NCI-H2107 treated with DMSO at 0.1 percent for 48 hours (cell line): ENCODE results near the gene PPP2R1B.
"Not testable (repeated sequence)": the region's sequence is repeated elsewhere in the genome, so short reads cannot be mapped to it uniquely, and the experiment has no call there.

Experiments used
- DNase-seq: peaks from one replicate; lab custom pipeline; 2025; ENCODE audit not compliant: unreplicated experiment; lab: John Stamatoyannopoulos, UW

Gene PPP2R1B

GRCh38 chr11:111727431-111727830 is 38.8 kb downstream of the PPP2R1B start:
- no peak for DNase-seq

- no peak for DNase-seq
Measured at GRCh38 chr11:111726301-111726713, 39.9 kb downstream of the PPP2R1B start.

- no peak for DNase-seq
Measured at GRCh38 chr11:111725621-111726020, 40.6 kb downstream of the PPP2R1B start.

GRCh38 chr11:111724615-111725129 is 41.5 kb downstream of the PPP2R1B start:
- no peak for DNase-seq

GRCh38 chr11:111723595-111723994 is 42.6 kb downstream of the PPP2R1B start:
- no peak for DNase-seq

GRCh38 chr11:111722501-111722900 is 43.7 kb downstream of the PPP2R1B start:
- no peak for DNase-seq

GRCh38 chr11:111720801-111721494 is 45.2 kb downstream of the PPP2R1B start:
- no peak for DNase-seq

- DNase-seq: no peak
Measured at GRCh38 chr11:111719379-111719778, 46.8 kb downstream of the PPP2R1B start.

GRCh38 chr11:111718859-111719258 is 47.3 kb downstream of the PPP2R1B start:
- DNase-seq: no peak

GRCh38 chr11:111718436-111718835 is 47.8 kb downstream of the PPP2R1B start:
- DNase-seq: peak; percentile 24

- DNase-seq: not testable (repeated sequence)
Measured at GRCh38 chr11:111717660-111718059, 48.5 kb downstream of the PPP2R1B start.

- DNase-seq: no peak
Measured at GRCh38 chr11:111715142-111715816, 50.9 kb downstream of the PPP2R1B start.

GRCh38 chr11:111714522-111714921 is 51.7 kb downstream of the PPP2R1B start:
- DNase-seq: no peak

GRCh38 chr11:111707691-111708067 is 58.5 kb downstream of the PPP2R1B start:
- DNase-seq: no peak

- no peak for DNase-seq
Measured at GRCh38 chr11:111707039-111707690, 59.0 kb downstream of the PPP2R1B start.

GRCh38 chr11:111703576-111703975 is 62.6 kb downstream of the PPP2R1B start:
- DNase-seq: no peak

GRCh38 chr11:111702623-111703022 is 63.6 kb downstream of the PPP2R1B start:
- no peak for DNase-seq

GRCh38 chr11:111700162-111700561 is 66.0 kb downstream of the PPP2R1B start:
- DNase-seq: no peak

- DNase-seq: no peak
Measured at GRCh38 chr11:111699579-111700156, 66.5 kb downstream of the PPP2R1B start.

GRCh38 chr11:111698852-111699559 is 67.2 kb downstream of the PPP2R1B start:
- no peak for DNase-seq

- DNase-seq: no peak
Measured at GRCh38 chr11:111697933-111698371, 68.2 kb downstream of the PPP2R1B start.
